Pancreas (tissue), 10 donors: ENCODE results near the gene PLXDC2. TPM values are rescaled to one million over a fixed set of nuclear protein-coding genes. Genes with fewer than 3 reads are reported as not detected.

ENCODE experiments used
- ATAC-seq, 4 donors: fragments of 200-7000 bp; cut with Tn5 transposase; one replicate each; pipeline versions ENCODE4 v1.8.0 to v1.9.1; 2020; ENCODE audit warnings: mild to moderate bottlenecking in 4 of 4, moderate library complexity in 4 of 4
- DNase-seq, 6 donors: peaks; one replicate each; pipeline ENCODE4 v3.0.0-alpha.2; 2020
- FAIRE-seq: peaks from 2 replicates; lab custom pipeline; 2012; peaks lifted over from hg19 to GRCh38; lab: Jason Lieb, UNC
- H3K27ac ChIP-seq, 4 donors: fragments of 200-600 bp; sonication (generic); 1 replicate in 3 of 4; 2 replicates in 1 of 4; pipeline versions ENCODE4 v1.5.0 to v1.8.0; 2020
- H3K27me3 ChIP-seq, 4 donors: fragments of 200-600 bp; one replicate each; pipeline ENCODE4 v1.8.0; 2021
- H3K36me3 ChIP-seq, 3 donors: fragments of 200-600 bp; sonication (generic) in 1 of 3; one replicate each; pipeline versions ENCODE4 v1.5.0 to v1.8.0; 2020 to 2021
- H3K4me1 ChIP-seq, 3 donors: fragments of 200-600 bp; one replicate each; pipeline ENCODE4 v1.8.0; 2021
- H3K4me3 ChIP-seq, 4 donors: fragments of 200-600 bp; sonication (generic) in 2 of 4; one replicate each; pipeline versions ENCODE4 v1.5.0 to v1.8.0; 2020 to 2021
- H3K9me3 ChIP-seq, 4 donors: fragments of 200-600 bp; one replicate each; pipeline ENCODE4 v1.8.0; 2021
- WGBS, 2 donors: extraction: QIAGEN DNeasy Blood & Tissue Kit; methylation state at CpG; one replicate each; pipeline ENCODE4 v1.1.7; 2013; 5-methylcytosine and 5-hydroxymethylcytosine counted together
- intact Hi-C, 3 donors: fragments of 100-400 bp; cut with DNase I; formaldehyde crosslinking; loops; one replicate each; pipeline versions ENCODE4 v1.11.1 to v1.14.2; 2022
- polyA plus RNA-seq, 2 donors: library from polyadenylated mRNA; stranded (reverse); fragments of 200-250 nt; gene quantifications; one replicate each; pipeline ENCODE4 v1.2.3, GENCODE V29; 2013
- total RNA-seq, 6 donors: library from RNA; stranded (reverse); fragmentation: NEBNext Ultra II Directional in 4 of 6; extraction: Animal tissue kit (Norgen Biotek cat#: 25700) in 4 of 6; gene quantifications; one replicate each; pipeline versions ENCODE4 v1.2.1 to v1.2.4, GENCODE V29; 2021 to 2023
- TF ChIP-seq, protein P1 (sequence below), 4 donors: fragments of 200-600 bp; sonication (generic) in 3 of 4; IDR thresholded peaks; one replicate each; pipeline versions ENCODE4 v1.5.0 to v1.8.0; 2021; ENCODE audit warnings: antibody characterized with exemption in 4 of 4
- donor health status: healthy with polysubstance abuse.
- donor health status: DM: no; HTN: no; CAD: no; lungs with moderate emphysema.
- donor health status: DM: no; HTN: no; CAD: no.
- donor health status: control.
- donor health status: control.
- donor health status: Bipolar disorder and iron deficiency.
- donor health status: DM: yes; HTN: yes; CAD: no.
- donor health status: DM: no; HTN: no; CAD: no.
- donor health status: DM: no; HTN: no; CAD: no.
- donor health status: DM: yes; HTN: yes; CAD: no.

Gene PLXDC2
- total and polyA plus RNA-seq, 8 donors, result 1.5 to 48.5 (median 4.3) TPM

- intact Hi-C loops, result no loop called here
- no peak for FAIRE-seq
- TF ChIP-seq, protein P1, sequence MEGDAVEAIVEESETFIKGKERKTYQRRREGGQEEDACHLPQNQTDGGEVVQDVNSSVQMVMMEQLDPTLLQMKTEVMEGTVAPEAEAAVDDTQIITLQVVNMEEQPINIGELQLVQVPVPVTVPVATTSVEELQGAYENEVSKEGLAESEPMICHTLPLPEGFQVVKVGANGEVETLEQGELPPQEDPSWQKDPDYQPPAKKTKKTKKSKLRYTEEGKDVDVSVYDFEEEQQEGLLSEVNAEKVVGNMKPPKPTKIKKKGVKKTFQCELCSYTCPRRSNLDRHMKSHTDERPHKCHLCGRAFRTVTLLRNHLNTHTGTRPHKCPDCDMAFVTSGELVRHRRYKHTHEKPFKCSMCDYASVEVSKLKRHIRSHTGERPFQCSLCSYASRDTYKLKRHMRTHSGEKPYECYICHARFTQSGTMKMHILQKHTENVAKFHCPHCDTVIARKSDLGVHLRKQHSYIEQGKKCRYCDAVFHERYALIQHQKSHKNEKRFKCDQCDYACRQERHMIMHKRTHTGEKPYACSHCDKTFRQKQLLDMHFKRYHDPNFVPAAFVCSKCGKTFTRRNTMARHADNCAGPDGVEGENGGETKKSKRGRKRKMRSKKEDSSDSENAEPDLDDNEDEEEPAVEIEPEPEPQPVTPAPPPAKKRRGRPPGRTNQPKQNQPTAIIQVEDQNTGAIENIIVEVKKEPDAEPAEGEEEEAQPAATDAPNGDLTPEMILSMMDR (IDR thresholded peaks at IDR 0.05), result no peak
- WGBS, 2 donors, result 20 to 24% methylated on average over 7 of the region's 7 CpGs
- no peaks in the 10 kb centered on the region for H3K27me3 ChIP-seq
- no peak overlapping the region for H3K4me3 ChIP-seq
- no peak for DNase-seq
- no peaks in the 10 kb centered on the region for H3K4me1 ChIP-seq
- H3K9me3 ChIP-seq, result no peaks in the 10 kb centered on the region
- H3K27ac ChIP-seq, result no peak overlapping the region
- H3K36me3 ChIP-seq, result no peaks in the 10 kb centered on the region
- ATAC-seq, result no peak
Observed at GRCh38 chr10:19952224-19953010, 136.2 kb downstream of the PLXDC2 start.

GRCh38 chr10:19954601-19955000 lies 138.4 kb downstream of the PLXDC2 start:
- ATAC-seq, result no peak
- DNase-seq, result no peak
- TF ChIP-seq, protein P1 (IDR thresholded peaks at IDR 0.05), result no peak
- no peak overlapping the region for H3K27ac ChIP-seq
- H3K9me3 ChIP-seq, result no peaks in the 10 kb centered on the region
- H3K4me1 ChIP-seq, result no peaks in the 10 kb centered on the region
- intact Hi-C loops, result no loop called here
- WGBS, 2 donors, result 58 to 72% methylated on average over 2 of the region's 2 CpGs
- H3K36me3 ChIP-seq, result no peaks in the 10 kb centered on the region
- no peaks in the 10 kb centered on the region for H3K27me3 ChIP-seq
- FAIRE-seq, result no peak
- H3K4me3 ChIP-seq, result no peak overlapping the region

DNA sequence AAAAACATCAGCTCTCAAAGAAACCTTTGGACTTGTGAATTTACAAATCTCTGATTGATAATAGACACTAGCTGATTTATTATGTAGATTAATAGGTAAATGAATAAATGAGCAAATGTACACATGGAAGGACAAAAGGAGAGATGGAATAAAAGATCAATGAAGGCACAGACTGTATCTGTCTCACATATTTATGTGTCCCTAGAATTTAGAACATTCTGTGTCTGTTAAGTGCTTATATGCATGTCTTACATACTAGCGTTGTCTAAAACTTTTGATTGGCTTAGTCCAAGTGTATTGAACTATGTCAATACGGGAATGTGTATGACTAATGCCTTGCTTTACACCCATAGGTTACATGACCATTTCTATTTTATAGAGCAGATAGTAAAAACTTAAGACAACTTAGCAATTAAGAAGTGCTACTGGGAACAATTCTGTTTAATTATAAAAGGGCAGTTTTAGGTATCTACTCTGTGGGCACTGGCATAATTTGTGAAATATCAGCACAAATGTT lies 140.3 kb downstream of the PLXDC2 start:
- H3K27ac ChIP-seq, result no peak overlapping the region
- no peaks in the 10 kb centered on the region for H3K27me3 ChIP-seq
- 48 to 65% methylated on average over 2 of the region's 2 CpGs for WGBS, 2 donors
- H3K4me3 ChIP-seq, result no peak overlapping the region
- H3K36me3 ChIP-seq, result no peaks in the 10 kb centered on the region
- no peaks in the 10 kb centered on the region for H3K9me3 ChIP-seq
- FAIRE-seq, result no peak
- no peak for ATAC-seq
- intact Hi-C loops, result no loop called here
- DNase-seq, result no peak
- TF ChIP-seq, protein P1 (IDR thresholded peaks at IDR 0.05), result no peak
- H3K4me1 ChIP-seq, result no peaks in the 10 kb centered on the region

- H3K27ac ChIP-seq, result no peak overlapping the region
- FAIRE-seq, result peak; percentile 5
- intact Hi-C loops, result no loop called here
- ATAC-seq, result peak in 3 of 4 donors; percentile 30 to 63 (median 55)
- TF ChIP-seq, protein P1 (IDR thresholded peaks at IDR 0.05), result no peak
- DNase-seq, result no peak
- no peaks in the 10 kb centered on the region for H3K27me3 ChIP-seq
- H3K36me3 ChIP-seq, result no peaks in the 10 kb centered on the region
- no peaks in the 10 kb centered on the region for H3K4me1 ChIP-seq
- H3K9me3 ChIP-seq, result no peaks in the 10 kb centered on the region
- H3K4me3 ChIP-seq, result no peak overlapping the region
Observed at GRCh38 chr10:19958787-19959186, 142.6 kb downstream of the PLXDC2 start.
